A549 treated with Hydrocortisone at 1 μM for 4 hours (cell line): ENCODE measurements around the gene GJB5. TPM values are rescaled to one million over a fixed set of nuclear protein-coding genes. Genes with fewer than 3 reads are reported as not detected.

Source experiments
- total RNA-seq: library from RNA; stranded (reverse); fragments of 200-300 nt; extraction: Qiagen RNA extraction; gene quantifications from 5 replicates; pipeline ENCODE4 v1.2.3, GENCODE V29; 2022

Gene GJB5
- total RNA-seq: 0.08 to 0.26 TPM (median 0.13 TPM) in 4 of 5 replicates, not detected in the other

DNA sequence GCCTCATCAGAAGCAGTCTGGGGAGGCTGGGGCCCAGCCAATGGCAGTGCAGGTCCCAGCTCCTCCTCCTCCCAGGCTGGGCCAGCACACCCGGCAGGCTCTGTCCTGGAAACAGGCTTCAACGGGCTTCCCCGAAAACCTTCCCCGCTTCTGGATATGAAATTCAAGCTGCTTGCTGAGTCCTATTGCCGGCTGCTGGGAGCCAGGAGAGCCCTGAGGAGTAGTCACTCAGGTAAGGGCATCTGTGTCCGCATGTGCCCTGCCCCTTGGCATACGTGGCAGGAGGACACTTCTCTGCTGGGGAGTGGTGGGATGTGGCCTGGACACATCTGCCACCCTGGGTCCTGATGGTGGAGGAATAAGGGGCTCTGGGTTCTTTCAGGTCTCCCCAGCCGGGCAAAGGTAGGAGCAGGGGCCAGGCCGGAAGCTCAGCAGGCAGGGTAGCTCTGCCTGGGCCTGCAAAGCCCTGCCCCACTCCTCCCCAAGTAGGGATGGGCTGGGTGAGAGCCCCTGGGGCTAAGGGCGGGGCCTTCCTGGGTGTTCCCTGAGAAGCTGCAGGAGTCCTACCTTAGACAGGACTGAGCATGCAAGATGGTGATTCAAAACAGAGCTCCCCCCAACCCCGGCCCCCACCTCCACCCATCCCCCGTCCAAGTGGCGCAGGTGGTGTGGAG lies at the start of gene GJB5:
Gene GJB5 (plus strand): TSS at position 84 of the 674 bp plus-strand sequence. CDS start 2,284 bp downstream, outside the sequence.

DNA sequence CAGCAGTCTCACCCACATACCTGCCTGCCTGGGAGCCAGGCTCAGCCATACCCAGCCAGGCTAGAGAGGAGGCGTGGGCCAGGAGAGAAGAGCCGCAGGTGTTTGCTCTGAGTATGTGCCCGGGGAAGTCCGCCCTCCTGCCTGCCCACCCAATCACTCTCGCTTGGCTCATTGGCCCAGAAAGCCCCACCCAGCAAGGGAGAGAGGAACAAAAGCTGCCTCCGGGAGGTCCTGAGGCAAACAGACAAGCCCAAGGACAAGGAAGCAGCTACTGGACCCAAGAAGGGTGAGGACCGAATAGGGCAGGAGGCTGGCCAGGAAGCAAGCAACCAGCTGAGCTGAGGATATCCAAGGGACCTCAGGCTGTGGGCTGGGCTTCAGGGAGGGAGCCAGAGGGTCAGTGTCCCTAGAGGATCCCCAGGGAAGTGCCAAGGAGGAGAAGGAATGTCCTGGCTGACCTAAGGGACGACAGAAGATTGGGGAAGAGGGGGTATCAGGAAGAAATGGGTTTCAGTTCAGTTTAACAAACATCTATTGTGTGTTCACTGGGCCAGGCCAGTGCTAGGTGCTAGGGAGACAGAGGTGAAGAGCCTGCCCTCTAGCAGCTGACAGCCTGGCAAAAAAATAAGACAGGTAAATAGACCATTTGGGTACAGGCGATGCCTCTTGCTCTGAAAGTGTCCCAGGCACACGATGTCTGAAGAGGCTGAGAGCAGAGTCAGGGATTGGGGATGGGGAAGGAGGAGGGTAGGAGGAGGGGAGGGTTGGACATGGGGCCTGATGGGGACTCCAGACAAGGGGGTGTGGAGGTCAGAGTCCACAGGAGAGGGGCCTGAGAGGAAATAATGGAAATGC lies 4.9 kb downstream of the GJB5 start, which contains the start of gene GJB4:
Gene GJB4 (plus strand): TSS at position 238 of the 855 bp plus-strand sequence. CDS start 1,515 bp downstream, outside the sequence.

DNA sequence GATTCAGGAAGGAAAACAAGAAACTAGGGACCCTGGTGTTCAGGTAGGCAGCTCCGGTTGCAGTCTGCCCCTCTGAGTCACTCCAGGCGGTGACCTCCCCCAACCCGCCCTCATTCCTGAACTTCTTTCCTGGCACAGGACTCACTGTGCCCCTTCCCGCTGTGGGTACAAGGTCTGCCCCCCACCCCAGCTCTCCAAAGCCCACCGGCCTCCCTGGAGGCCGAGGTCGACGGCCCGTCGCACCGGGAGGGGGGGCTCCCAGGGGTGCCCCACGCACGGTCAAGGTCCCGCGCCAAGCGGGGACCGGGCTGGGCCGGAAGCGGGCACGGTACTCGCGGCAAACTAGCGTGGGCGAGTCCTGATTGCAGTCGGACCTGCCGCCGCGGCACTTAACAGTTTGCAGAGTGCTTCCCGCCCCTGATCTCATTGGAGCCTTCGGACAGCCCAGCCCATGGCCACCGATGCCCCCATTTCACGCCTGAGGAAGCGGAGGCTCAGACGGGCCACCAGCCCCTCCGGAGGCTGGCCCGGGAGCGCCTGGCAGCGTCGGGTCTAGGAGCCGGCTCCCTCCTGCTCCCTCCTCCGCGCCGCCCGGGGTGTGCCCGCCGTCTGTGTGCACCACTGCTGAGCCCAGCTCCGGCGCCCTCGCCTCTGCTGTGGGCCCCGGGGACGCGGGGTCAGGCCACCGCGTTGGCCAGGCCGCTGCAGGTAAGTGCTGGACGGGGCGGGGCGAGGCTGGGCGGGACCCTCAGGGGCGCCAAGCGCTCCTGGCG lies 26.4 kb downstream of the GJB5 start, which contains the start of gene GJB3:
Gene GJB3 (plus strand): TSS at position 144 of the 773 bp plus-strand sequence. CDS start 3,549 bp downstream, outside the sequence.

DNA sequence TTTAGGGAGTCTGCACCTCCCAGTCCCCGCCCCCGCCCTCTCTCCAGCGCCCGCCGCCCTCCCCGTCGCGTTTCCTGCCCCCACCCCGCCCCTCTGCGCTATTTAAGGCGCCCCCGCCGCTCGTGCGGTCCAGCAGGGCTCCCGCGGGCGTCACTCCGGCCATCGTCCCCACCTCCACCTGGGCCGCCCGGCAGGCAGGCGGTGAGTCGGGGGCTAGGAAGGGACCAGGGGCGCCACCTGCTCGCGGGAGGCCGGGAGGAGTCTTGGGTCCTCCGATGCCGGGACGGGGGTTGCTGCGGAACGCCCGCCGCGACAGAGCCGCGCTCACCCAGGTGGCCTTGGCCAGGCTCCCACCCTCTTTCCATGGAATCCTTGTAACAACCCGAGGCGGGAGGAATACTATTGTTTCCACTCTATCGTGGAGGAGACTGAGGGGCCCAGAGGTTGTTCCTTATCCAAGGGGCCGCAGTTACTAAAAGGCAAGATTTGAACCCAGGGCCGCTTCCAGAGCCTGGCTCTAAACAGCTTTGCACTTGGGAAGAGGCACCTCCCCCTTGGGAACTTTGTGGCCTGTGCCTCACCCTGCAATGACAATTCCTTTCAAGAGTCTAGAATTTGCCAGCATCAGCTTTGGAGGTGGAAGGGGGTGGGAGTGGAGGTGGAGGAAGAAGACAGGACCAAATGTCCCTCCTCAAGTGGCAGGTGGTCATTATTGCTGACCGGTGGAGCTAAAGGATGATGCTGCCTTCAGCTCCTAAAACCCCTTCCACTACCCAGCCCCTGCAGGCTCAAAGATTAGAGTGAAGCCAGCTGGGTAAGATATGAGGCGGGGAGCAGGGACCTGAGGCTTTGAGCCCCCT lies 38.3 kb downstream of the GJB5 start, which contains the start of gene GJA4:
Gene GJA4 (plus strand): TSS at position 132 of the 860 bp plus-strand sequence. CDS start 1,215 bp downstream, outside the sequence.

Other genes starting within 250 kb of the GJB5 start
- 0.07 to 0.22 TPM (median 0.12 TPM) in 5 replicates for gene GJB4, start 4.7 kb downstream of the GJB5 start, total RNA-seq
- gene GJB3, start 26.2 kb downstream of the GJB5 start, total RNA-seq: 9.6 to 17.9 TPM (median 13.4 TPM) in 5 replicates
- not detected in 5 replicates for gene GJA4, start 38.0 kb downstream of the GJB5 start, total RNA-seq
- gene SMIM12, start 104.7 kb downstream of the GJB5 start, total RNA-seq: 52.5 to 58.6 TPM (median 58.0 TPM) in 5 replicates
- 0.14 to 0.44 TPM (median 0.25 TPM) in 5 replicates for gene DLGAP3, start 174.6 kb downstream of the GJB5 start, total RNA-seq
- gene TMEM35B, start 230.3 kb downstream of the GJB5 start, total RNA-seq: 15.7 to 17.6 TPM (median 16.9 TPM) in 5 replicates